Skeletal muscle tissue (tissue), 4 donors: ENCODE results near the gene TENM4. TPM values are rescaled to one million over a fixed set of nuclear protein-coding genes. Genes with fewer than 3 reads are reported as not detected.

ENCODE experiments used
- H3K27ac ChIP-seq: one replicate; pipeline ENCODE4 v1.7.0; 2013; ENCODE audit warnings: mild to moderate bottlenecking, low read depth, low read length, inconsistent platforms
- H3K27me3 ChIP-seq, 3 donors: one replicate each; pipeline ENCODE4 v1.7.0; 2013; ENCODE audit warnings: low read length in 3 of 3; ENCODE audit not compliant: control insufficient read depth in 3 of 3, insufficient read depth in 3 of 3
- H3K36me3 ChIP-seq, 3 donors: one replicate each; pipeline ENCODE4 v1.7.0; 2013; ENCODE audit warnings: low read length in 3 of 3; ENCODE audit not compliant: control insufficient read depth in 3 of 3, insufficient read depth in 3 of 3
- H3K4me1 ChIP-seq, 3 donors: one replicate each; pipeline ENCODE4 v1.7.0; 2013; ENCODE audit warnings: low read length in 3 of 3, mild to moderate bottlenecking in 3 of 3; ENCODE audit not compliant: control insufficient read depth in 3 of 3, insufficient read depth in 3 of 3
- H3K4me3 ChIP-seq, 3 donors: one replicate each; pipeline ENCODE4 v1.7.0; 2013; ENCODE audit warnings: low read length in 3 of 3
- H3K9ac ChIP-seq, 3 donors: one replicate each; pipeline ENCODE4 v1.7.0; 2013; ENCODE audit warnings: low read length in 3 of 3, mild to moderate bottlenecking in 3 of 3, moderate library complexity in 2 of 3, low read depth in 1 of 3
- H3K9me3 ChIP-seq, 3 donors: one replicate each; pipeline ENCODE4 v1.7.0; 2013; ENCODE audit warnings: low read length in 3 of 3; ENCODE audit not compliant: control insufficient read depth in 3 of 3
- total RNA-seq: library from RNA; depleted of rRNA; stranded (reverse); fragments of >200 nt; gene quantifications from one replicate; pipeline ENCODE4 v1.2.3, GENCODE V29; 2014
- donor health status: Osteomylitis.

TENM4 gene
- total RNA-seq, 1 donor from 2014 or later = 18.3 TPM

DNA sequence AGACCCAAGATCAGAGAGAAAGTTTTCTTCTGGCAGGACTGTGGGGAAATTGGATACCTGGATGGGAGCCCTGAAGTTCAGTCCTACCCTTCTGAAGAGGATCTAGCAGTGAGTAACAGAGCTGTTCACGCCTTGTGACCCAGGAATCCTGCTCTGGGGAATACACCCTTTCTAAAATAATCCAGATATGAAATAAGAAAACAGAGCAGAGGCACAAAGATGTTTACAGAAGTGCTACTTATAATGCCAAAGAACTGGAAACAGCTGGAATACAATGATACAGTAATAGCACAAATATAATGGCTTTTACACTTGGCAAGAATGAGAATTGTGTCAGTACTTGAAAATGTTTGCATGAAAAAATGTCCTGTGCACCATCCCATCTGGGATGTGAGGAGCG lies 562.2 kb downstream of the TENM4 start:
- H3K27ac ChIP-seq = no peak overlapping the region
- H3K4me1 ChIP-seq = no peaks in the 10 kb centered on the region
- no peak overlapping the region for H3K4me3 ChIP-seq
- H3K9me3 ChIP-seq = peaks cover 0 to 2% (median 0%) of the 10 kb centered on the region in 3 donors
- no peaks in the 10 kb centered on the region for H3K27me3 ChIP-seq
- no peaks in the 10 kb centered on the region for H3K36me3 ChIP-seq
- H3K9ac ChIP-seq = no peak overlapping the region

DNA sequence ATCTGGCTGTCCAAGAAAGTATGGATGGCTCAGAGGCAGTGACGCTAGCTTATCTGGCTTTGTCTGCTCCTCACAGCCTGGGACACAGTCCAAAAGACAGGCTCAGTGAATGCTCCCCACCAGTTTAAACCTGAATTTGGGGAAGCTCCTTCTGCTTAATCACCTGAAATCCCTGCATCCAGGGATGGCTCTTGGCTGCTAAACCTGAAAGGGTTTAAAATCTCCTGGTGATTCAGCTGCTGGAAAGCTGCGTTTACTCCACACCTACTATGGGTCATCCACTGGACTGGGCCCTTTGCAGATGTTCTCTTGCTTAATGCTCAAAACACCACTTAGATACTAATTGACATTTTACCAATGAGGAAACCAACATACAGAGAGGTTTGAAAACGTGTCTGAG lies 564.2 kb downstream of the TENM4 start:
- H3K27ac ChIP-seq = no peak overlapping the region
- H3K36me3 ChIP-seq = no peaks in the 10 kb centered on the region
- no peak overlapping the region for H3K9ac ChIP-seq
- no peak overlapping the region for H3K4me3 ChIP-seq
- no peaks in the 10 kb centered on the region for H3K4me1 ChIP-seq
- H3K9me3 ChIP-seq = peaks cover 0 to 2% (median 0%) of the 10 kb centered on the region in 3 donors
- no peaks in the 10 kb centered on the region for H3K27me3 ChIP-seq

DNA sequence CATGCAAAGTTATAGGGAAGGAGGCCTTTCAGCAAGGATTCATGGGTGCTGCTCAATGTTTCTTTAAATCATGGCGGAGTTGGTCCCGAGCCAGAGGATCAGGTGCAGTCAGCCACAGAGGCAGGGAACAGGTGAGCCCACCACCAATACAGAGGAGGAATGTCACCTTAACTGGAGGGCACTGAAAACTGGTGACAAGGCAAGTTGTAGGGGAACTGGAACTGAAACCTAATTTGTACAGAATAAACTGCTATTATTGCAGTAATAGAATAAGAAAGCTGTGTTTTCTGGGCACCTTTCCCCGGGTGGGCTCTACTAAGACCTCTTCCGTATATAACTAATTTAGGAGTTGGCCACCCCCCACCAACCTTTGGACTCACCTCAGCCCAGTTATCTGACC lies 570.2 kb downstream of the TENM4 start:
- no peaks in the 10 kb centered on the region for H3K36me3 ChIP-seq
- H3K27ac ChIP-seq = no peak overlapping the region
- no peaks in the 10 kb centered on the region for H3K27me3 ChIP-seq
- no peak overlapping the region for H3K4me3 ChIP-seq
- no peak overlapping the region for H3K9ac ChIP-seq
- H3K4me1 ChIP-seq = no peaks in the 10 kb centered on the region
- no peaks in the 10 kb centered on the region for H3K9me3 ChIP-seq

DNA sequence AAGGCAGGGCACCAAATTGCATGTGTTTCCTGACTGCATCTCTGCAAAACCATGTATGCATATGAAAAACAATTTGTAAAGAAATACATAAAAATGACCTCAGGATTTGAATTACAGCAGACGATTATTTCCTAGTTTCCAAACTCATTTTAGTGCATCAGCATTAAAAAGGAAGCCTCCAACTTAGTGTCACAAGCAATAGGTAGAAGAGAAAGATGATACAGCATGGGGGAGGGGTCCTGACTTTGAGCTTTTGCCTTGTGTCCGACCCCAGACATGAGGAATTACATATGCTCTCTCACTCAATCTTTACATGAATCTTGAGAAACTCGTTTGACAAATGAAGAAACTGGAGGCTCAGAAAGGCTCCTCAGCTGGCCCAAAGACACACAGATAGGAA lies 571.5 kb downstream of the TENM4 start:
- no peaks in the 10 kb centered on the region for H3K4me1 ChIP-seq
- no peaks in the 10 kb centered on the region for H3K27me3 ChIP-seq
- no peaks in the 10 kb centered on the region for H3K36me3 ChIP-seq
- H3K27ac ChIP-seq = no peak overlapping the region
- H3K9me3 ChIP-seq = no peaks in the 10 kb centered on the region
- no peak overlapping the region for H3K9ac ChIP-seq
- H3K4me3 ChIP-seq = no peak overlapping the region

DNA sequence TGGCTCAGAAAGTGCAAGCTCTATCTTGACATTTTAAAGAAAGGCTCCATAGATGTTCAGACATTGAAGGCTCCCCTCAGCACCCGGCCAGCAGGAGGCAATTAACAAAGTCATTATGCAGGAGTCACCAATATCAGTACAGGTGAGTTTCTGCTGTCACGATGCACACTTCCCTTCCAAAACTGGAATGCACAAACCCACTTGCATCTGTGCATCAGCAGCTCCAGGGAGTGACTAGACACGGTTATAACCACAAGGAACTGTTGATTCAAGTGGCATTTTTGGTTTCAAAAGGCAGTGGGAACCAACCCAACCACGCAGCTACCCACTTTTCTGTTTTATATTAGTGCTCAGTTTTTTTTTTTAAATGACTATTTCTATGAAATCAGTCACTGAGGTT lies 572.3 kb downstream of the TENM4 start:
- Histone ChIP-seq H3K27ac (no peak overlapping the region), H3K4me3 (no peak overlapping the region), H3K4me1 (no peaks in the 10 kb centered on the region), H3K9ac (no peak overlapping the region), H3K27me3 (no peaks in the 10 kb centered on the region), H3K36me3 (no peaks in the 10 kb centered on the region), H3K9me3 (no peaks in the 10 kb centered on the region)

DNA sequence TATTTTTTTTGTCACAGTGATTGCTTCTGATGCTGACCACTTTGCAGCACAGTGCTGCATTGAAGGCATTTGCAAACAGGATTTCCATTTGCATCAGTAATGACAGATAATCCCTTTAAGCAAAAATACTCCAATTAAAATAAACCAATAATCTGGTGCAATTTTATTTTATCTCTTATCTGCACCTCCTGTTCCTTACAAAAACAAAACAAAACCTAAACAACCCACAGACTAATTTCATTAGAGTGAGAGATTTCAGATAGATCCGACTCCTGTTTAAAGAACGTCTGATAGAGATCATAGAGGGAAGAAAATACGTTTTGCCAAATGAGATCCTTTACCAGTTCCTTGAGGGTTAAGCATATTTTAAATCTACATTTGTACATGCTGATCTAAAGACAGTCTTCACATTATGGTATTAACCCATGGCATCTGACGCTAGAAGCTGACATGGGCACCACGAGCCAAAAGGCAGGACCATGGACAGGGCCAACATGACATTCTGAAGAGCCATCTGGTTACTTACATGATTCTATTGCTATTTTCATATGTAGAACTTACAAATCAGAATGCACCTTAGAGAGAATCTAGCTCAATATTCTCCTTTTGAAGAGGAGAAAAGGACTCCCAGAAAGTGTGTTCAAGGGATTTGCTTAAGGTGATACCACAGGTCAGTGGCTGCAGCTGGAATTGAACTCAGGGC lies 580.0 kb downstream of the TENM4 start:
- H3K36me3 ChIP-seq = no peaks in the 10 kb centered on the region
- peaks cover 0 to 4% (median 0%) of the 10 kb centered on the region in 3 donors for H3K27me3 ChIP-seq
- no peak overlapping the region for H3K4me3 ChIP-seq
- no peak overlapping the region for H3K9ac ChIP-seq
- H3K4me1 ChIP-seq = no peaks in the 10 kb centered on the region
- no peak overlapping the region for H3K27ac ChIP-seq
- H3K9me3 ChIP-seq = no peaks in the 10 kb centered on the region

DNA sequence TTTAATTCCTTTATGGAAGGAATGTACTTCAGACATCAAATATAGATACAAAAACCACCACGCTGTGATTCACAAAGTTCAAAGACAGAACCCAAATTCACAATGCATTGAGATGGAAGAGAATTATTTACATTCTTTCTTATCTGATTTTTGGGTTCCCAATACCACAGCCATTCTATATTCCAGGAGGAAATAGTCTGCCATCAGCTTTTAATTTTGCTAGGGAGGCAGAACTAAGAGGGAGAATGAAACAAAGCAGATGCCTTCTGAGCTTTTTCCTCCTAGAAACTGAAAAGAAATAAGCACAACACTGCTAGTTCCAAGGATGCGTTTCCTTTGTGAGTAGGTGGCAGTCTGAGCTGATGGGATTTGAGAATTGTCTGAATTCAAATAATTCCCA lies 583.1 kb downstream of the TENM4 start:
- peaks cover 0 to 4% (median 0%) of the 10 kb centered on the region in 3 donors for H3K27me3 ChIP-seq
- no peaks in the 10 kb centered on the region for H3K9me3 ChIP-seq
- no peaks in the 10 kb centered on the region for H3K4me1 ChIP-seq
- no peak overlapping the region for H3K4me3 ChIP-seq
- H3K27ac ChIP-seq = no peak overlapping the region
- H3K9ac ChIP-seq = no peak overlapping the region
- H3K36me3 ChIP-seq = no peaks in the 10 kb centered on the region

DNA sequence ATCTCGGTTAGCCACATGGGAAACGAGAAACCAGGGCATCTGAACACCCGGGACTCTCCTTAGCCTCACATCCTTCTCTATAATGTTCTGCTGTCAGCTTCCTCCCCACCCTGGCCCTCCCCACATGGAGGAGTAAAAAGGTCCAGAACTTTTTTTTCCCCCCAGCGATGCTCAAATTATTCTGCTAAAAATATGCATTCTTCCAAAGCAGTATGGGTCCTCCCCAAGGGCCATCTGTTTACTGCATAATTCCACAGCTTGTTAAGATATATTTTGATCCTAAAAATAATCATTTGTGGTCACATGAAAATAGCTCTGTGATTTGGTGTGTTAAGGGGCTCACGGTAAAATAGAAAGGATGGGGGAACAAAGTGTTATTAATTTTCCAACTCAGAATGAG lies 584.6 kb downstream of the TENM4 start:
- Histone ChIP-seq H3K4me1 (peaks cover 0 to 3% (median 0%) of the 10 kb centered on the region in 3 donors), H3K4me3 (no peak overlapping the region), H3K9me3 (no peaks in the 10 kb centered on the region)

DNA sequence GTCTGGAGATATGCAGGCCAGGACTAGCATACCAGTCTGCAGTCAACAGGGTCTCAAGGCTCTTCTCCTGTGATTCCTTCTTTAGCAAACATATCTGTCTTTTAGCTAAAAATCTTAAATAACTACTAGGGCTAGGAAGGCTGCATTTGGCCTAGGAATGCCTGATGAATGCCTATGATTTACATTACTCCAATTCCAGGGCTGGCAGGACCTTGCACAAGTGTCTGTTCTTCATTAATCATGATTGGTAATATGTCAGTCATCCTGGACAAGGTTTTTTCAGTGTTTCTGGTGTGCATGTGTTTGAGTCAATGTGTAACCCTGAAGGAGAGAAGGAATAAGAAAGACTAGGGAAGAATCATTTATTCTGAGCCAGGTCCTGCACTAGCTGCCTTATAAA lies 585.7 kb downstream of the TENM4 start:
- H3K36me3 ChIP-seq = no peaks in the 10 kb centered on the region
- no peaks in the 10 kb centered on the region for H3K27me3 ChIP-seq
- H3K9me3 ChIP-seq = no peaks in the 10 kb centered on the region
- H3K9ac ChIP-seq = no peak overlapping the region
- H3K27ac ChIP-seq = no peak overlapping the region
- peaks cover 0 to 3% (median 0%) of the 10 kb centered on the region in 3 donors for H3K4me1 ChIP-seq
- H3K4me3 ChIP-seq = no peak overlapping the region

More for the DNA sequence above, 584.6 kb downstream of the TENM4 start:
- Histone ChIP-seq H3K27ac (no peak overlapping the region), H3K9ac (no peak overlapping the region), H3K27me3 (peaks cover 0 to 4% (median 0%) of the 10 kb centered on the region in 3 donors), H3K36me3 (no peaks in the 10 kb centered on the region)

DNA sequence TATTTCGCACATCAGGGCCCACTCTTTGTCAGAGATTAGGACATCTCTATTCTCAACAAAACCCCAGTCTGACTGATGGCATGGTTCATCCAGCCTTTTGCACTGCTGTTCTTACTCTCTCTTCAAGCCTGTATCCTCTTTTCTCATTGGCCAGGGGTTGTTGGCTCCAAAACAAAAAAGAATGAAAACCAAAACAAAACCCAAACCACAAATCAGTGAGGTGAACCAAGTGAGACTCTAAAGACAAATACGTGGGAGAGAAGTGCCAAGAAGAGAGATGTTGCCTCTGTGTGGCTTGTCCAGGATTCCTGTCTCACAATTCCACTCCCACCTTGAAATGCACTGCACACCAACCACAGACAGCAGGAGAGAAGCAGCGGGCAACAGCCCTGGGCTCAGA lies 587.3 kb downstream of the TENM4 start:
- Histone ChIP-seq H3K9me3 (no peaks in the 10 kb centered on the region), H3K27me3 (no peaks in the 10 kb centered on the region), H3K27ac (no peak overlapping the region)

More for the DNA sequence above, 587.3 kb downstream of the TENM4 start:
- peaks cover 0 to 3% (median 0%) of the 10 kb centered on the region in 3 donors for H3K4me1 ChIP-seq
- no peak overlapping the region for H3K4me3 ChIP-seq
- no peaks in the 10 kb centered on the region for H3K36me3 ChIP-seq
- H3K9ac ChIP-seq = no peak overlapping the region
